Neural cell (in vitro differentiated cells): ENCODE results near the gene NECTIN4. TPM values are rescaled to one million over a fixed set of nuclear protein-coding genes. Genes with fewer than 3 reads are reported as not detected.

Source experiments
- H2AFZ ChIP-seq: fragments of 200-600, 300-800 bp; sonication (generic), shearing (Covaris generic); 2 replicates; pipeline ENCODE4 v1.6.0; 2014; ENCODE audit warnings: low read depth, mild to moderate bottlenecking, antibody characterized with exemption, low read length, moderate library complexity
- H3F3A ChIP-seq: fragments of 200-600 bp; shearing (Covaris generic); 2 replicates; pipeline ENCODE4 v1.6.1; 2016; ENCODE audit warnings: mild to moderate bottlenecking, moderate library complexity, mixed read lengths, antibody characterized with exemption, low read length; ENCODE audit not compliant: insufficient read depth, poor library complexity, severe bottlenecking
- H3K27ac ChIP-seq: fragments of 200-600, 300-800 bp; sonication (generic), shearing (Covaris generic); 2 replicates; pipeline ENCODE4 v1.5.1; 2014; ENCODE audit warnings: mild to moderate bottlenecking, low read length, moderate library complexity
- H3K27me3 ChIP-seq: fragments of 300-800, 200-600 bp; sonication (generic), shearing (Covaris generic); 2 replicates; pipeline ENCODE4 v1.6.0; 2014; ENCODE audit warnings: mild to moderate bottlenecking, low read depth, low read length, moderate library complexity; ENCODE audit not compliant: insufficient read depth
- H3K36me3 ChIP-seq: fragments of 300-800, 200-600 bp; sonication (generic), shearing (Covaris generic); 2 replicates; pipeline ENCODE4 v1.5.1; 2014; ENCODE audit warnings: mild to moderate bottlenecking, antibody characterized with exemption, low read length, moderate library complexity; ENCODE audit not compliant: insufficient read depth
- H3K4me2 ChIP-seq: fragments of 300-800, 200-600 bp; sonication (generic), shearing (Covaris generic); 2 replicates; pipeline ENCODE4 v1.6.0; 2014; ENCODE audit warnings: mild to moderate bottlenecking, low read length
- H3K4me3 ChIP-seq: fragments of 300-800, 200-600 bp; sonication (generic), shearing (Covaris generic); 2 replicates; pipeline ENCODE4 v1.5.1; 2014; ENCODE audit warnings: mild to moderate bottlenecking, low read length, moderate library complexity
- H3K79me2 ChIP-seq: fragments of 200-600 bp; shearing (Covaris generic); replicated peaks from 2 replicates; pipeline ENCODE4 v1.6.0; 2014; ENCODE audit warnings: mild to moderate bottlenecking, low read length, moderate library complexity; ENCODE audit not compliant: insufficient read depth
- H3K9ac ChIP-seq: fragments of 300-800, 200-600 bp; sonication (generic), shearing (Covaris generic); 2 replicates; pipeline ENCODE4 v1.6.1; 2016; ENCODE audit warnings: mild to moderate bottlenecking, low read length, mixed read lengths
- H3K9me2 ChIP-seq: fragments of 200-600 bp; shearing (Covaris generic); 2 replicates; pipeline ENCODE4 v1.6.1; 2016; ENCODE audit warnings: mild to moderate bottlenecking, low read length, mixed read lengths; ENCODE audit not compliant: insufficient read depth
- H3K9me3 ChIP-seq: fragments of 200-600, 300-800 bp; sonication (generic), shearing (Covaris generic); 2 replicates; pipeline ENCODE4 v1.6.1; 2016; ENCODE audit warnings: mild to moderate bottlenecking, mixed run types, low read length, moderate library complexity, mixed read lengths
- H4K20me1 ChIP-seq: fragments of 200-600 bp; shearing (Covaris generic); 2 replicates; pipeline ENCODE4 v1.6.1; 2016; ENCODE audit warnings: mild to moderate bottlenecking, mixed run types; ENCODE audit not compliant: insufficient read depth
- EP300 ChIP-seq: fragments of 450-650 bp; conservative IDR thresholded peaks from 2 replicates; pipeline ENCODE4 v1.6.1; 2014; ENCODE audit warnings: antibody characterized with exemption, mild to moderate bottlenecking, moderate library complexity; ENCODE audit not compliant: poor library complexity, severe bottlenecking
- EZH2 ChIP-seq: fragments of 200-600, 300-800 bp; shearing (Covaris generic), sonication (generic); IDR thresholded peaks from 2 replicates; pipeline ENCODE4 v1.6.1; 2014; ENCODE audit warnings: antibody characterized with exemption, low read length, borderline replicate concordance, mild to moderate bottlenecking; ENCODE audit not compliant: insufficient read depth, poor library complexity, severe bottlenecking
- MXI1 ChIP-seq: fragments of 450-650 bp; conservative IDR thresholded peaks from 2 replicates; pipeline ENCODE4 v1.6.1; 2014; ENCODE audit warnings: antibody characterized with exemption, mild to moderate bottlenecking; ENCODE audit not compliant: poor library complexity, severe bottlenecking
- POLR2AphosphoS5 ChIP-seq: IDR thresholded peaks from 2 replicates; pipeline ENCODE4 v1.6.1; 2012
- RAD21 ChIP-seq: fragments of 450-650 bp; conservative IDR thresholded peaks from 2 replicates; pipeline ENCODE4 v1.6.1; 2014; ENCODE audit warnings: antibody characterized with exemption, mild to moderate bottlenecking, moderate library complexity
- SMC3 ChIP-seq: fragments of 450-650 bp; conservative IDR thresholded peaks from 2 replicates; pipeline ENCODE4 v1.6.1; 2014; ENCODE audit warnings: antibody characterized with exemption, mild to moderate bottlenecking, moderate library complexity; ENCODE audit not compliant: poor library complexity
- TAF1 ChIP-seq: IDR thresholded peaks from 2 replicates; pipeline ENCODE4 v1.6.1; 2012; ENCODE audit warnings: low read depth
- polyA plus RNA-seq: library from polyadenylated mRNA; depleted of rRNA; stranded (reverse); fragments of >200 nt; gene quantifications from 2 replicates; pipeline ENCODE4 v1.2.3, GENCODE V29; 2014
- TF ChIP-seq, protein P1 (sequence below): fragments of 450-650 bp; IDR thresholded peaks from 2 replicates; pipeline ENCODE4 v1.5.1; 2014; ENCODE audit warnings: antibody characterized with exemption, mild to moderate bottlenecking, moderate library complexity; ENCODE audit not compliant: poor library complexity, severe bottlenecking
- TF ChIP-seq, protein P2 (sequence below): IDR thresholded peaks from 2 replicates; pipeline ENCODE4 v1.6.1; 2012; ENCODE audit warnings: borderline replicate concordance

NECTIN4 gene
- polyA plus RNA-seq, 1 donor from 2014 or later, result not detected

DNA sequence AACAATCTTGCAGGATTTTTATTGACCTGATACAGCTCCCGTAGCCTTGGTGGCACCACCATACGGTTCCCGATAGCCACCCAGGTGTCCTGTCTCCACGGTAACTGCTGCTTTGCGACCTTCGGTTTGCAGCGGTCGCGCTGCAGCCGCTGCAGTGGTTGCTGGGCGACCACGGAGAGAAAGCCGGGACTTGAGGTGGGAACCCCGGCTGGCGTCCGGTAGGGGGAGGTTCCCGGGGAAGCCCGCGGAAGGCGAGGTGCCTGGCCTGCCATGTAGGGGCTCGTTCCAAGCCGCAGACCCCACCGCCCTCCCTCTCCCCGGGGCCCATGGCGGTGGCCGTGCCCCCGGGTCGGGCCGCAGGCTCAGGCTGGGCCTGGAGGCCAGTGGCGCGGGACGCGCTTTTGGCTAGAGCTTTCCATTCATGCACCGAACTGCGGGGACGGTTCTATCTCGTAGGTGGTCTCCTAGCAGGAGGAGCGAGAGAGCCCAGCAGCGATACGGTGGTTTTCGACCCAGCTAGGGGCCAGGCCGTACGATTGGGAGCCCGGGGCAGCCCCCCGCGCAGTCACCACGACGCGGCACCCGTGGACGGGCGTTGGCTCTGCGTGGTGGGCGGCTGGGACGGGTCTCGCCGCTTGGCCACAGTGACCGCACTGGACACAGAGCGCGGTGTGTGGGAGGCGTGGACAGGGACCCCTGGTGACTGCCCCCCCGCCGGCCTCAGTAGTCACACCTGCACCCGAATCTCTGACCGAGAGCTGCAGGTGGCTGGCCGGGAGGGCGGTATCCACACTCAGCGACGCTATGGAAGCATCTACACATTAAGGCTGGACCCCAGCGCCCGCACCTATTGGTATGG is 9.1 kb upstream of the NECTIN4 start, which contains the start of gene KLHDC9:
KLHDC9 (plus strand) TSS at position 152 of the 859 bp plus-strand sequence; CDS start at position 327, 175 bp downstream.
- H3K4me2 ChIP-seq, result peak within 1 kb of the TSS; percentile 92
- no peaks in the 10 kb centered on the region for H3K27me3 ChIP-seq
- H3K9me2 ChIP-seq, result no peaks in the 10 kb centered on the region
- H3K36me3 ChIP-seq, result no peaks in the 10 kb centered on the region
- peak within 1 kb of the TSS; percentile 85 for H3K27ac ChIP-seq
- H3K9ac ChIP-seq, result peak within 1 kb of the TSS; percentile 78
- TF ChIP-seq TAF1 (no peak), EP300 (peak; percentile 55), EZH2 (no peak), POLR2AphosphoS5 (peak; percentile 65), MXI1 (peak; percentile 85), RAD21 (no peak), SMC3 (no peak)
- TF ChIP-seq, protein P1, sequence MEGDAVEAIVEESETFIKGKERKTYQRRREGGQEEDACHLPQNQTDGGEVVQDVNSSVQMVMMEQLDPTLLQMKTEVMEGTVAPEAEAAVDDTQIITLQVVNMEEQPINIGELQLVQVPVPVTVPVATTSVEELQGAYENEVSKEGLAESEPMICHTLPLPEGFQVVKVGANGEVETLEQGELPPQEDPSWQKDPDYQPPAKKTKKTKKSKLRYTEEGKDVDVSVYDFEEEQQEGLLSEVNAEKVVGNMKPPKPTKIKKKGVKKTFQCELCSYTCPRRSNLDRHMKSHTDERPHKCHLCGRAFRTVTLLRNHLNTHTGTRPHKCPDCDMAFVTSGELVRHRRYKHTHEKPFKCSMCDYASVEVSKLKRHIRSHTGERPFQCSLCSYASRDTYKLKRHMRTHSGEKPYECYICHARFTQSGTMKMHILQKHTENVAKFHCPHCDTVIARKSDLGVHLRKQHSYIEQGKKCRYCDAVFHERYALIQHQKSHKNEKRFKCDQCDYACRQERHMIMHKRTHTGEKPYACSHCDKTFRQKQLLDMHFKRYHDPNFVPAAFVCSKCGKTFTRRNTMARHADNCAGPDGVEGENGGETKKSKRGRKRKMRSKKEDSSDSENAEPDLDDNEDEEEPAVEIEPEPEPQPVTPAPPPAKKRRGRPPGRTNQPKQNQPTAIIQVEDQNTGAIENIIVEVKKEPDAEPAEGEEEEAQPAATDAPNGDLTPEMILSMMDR, result no peak
- TF ChIP-seq, protein P2, sequence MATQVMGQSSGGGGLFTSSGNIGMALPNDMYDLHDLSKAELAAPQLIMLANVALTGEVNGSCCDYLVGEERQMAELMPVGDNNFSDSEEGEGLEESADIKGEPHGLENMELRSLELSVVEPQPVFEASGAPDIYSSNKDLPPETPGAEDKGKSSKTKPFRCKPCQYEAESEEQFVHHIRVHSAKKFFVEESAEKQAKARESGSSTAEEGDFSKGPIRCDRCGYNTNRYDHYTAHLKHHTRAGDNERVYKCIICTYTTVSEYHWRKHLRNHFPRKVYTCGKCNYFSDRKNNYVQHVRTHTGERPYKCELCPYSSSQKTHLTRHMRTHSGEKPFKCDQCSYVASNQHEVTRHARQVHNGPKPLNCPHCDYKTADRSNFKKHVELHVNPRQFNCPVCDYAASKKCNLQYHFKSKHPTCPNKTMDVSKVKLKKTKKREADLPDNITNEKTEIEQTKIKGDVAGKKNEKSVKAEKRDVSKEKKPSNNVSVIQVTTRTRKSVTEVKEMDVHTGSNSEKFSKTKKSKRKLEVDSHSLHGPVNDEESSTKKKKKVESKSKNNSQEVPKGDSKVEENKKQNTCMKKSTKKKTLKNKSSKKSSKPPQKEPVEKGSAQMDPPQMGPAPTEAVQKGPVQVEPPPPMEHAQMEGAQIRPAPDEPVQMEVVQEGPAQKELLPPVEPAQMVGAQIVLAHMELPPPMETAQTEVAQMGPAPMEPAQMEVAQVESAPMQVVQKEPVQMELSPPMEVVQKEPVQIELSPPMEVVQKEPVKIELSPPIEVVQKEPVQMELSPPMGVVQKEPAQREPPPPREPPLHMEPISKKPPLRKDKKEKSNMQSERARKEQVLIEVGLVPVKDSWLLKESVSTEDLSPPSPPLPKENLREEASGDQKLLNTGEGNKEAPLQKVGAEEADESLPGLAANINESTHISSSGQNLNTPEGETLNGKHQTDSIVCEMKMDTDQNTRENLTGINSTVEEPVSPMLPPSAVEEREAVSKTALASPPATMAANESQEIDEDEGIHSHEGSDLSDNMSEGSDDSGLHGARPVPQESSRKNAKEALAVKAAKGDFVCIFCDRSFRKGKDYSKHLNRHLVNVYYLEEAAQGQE, result peak; percentile 1
- peak within 1 kb of the TSS; percentile 78 for H3K4me3 ChIP-seq
- H4K20me1 ChIP-seq, result no peaks in the 10 kb centered on the region
- H3K9me3 ChIP-seq, result no peaks in the 10 kb centered on the region
- H2AFZ ChIP-seq, result peak within 1 kb of the TSS; percentile 87
- no peaks in the 10 kb centered on the region for H3F3A ChIP-seq
- no peaks in the 10 kb centered on the region for H3K79me2 ChIP-seq

DNA sequence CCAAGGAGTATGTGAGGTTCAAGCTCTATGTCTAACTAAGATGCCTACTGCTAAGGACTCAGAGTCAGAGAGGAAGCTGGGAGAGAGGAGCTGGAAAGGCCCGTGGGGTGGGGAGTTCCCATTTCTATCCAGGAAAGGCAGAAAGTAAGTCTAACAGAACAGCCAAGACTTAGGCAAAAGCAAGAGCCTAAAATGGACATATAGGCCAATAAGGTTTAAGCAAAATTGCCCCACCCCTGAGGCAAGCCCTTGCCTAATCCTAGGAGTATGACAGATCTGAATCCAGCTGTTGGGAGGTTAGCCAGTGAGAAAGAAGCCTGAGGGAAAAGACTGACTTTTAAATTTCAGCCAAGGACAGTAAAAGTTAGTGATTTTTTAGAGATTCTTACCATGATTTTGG is 7.2 kb upstream of the NECTIN4 start:
- no peaks in the 10 kb centered on the region for H3F3A ChIP-seq
- H3K9ac ChIP-seq, result no peak overlapping the region
- TF ChIP-seq, protein P2, result no peak
- TF ChIP-seq MXI1, result no peak
- TF ChIP-seq EZH2, result no peak
- TF ChIP-seq POLR2AphosphoS5, result no peak
- no peak for TF ChIP-seq SMC3
- TF ChIP-seq, protein P1, result no peak
- no peak for TF ChIP-seq RAD21
- no peaks in the 10 kb centered on the region for H3K9me3 ChIP-seq
- H4K20me1 ChIP-seq, result no peaks in the 10 kb centered on the region
- H2AFZ ChIP-seq, result no peak overlapping the region
- no peaks in the 10 kb centered on the region for H3K36me3 ChIP-seq
- H3K27me3 ChIP-seq, result no peaks in the 10 kb centered on the region
- no peak overlapping the region for H3K4me3 ChIP-seq
- H3K27ac ChIP-seq, result no peak overlapping the region
- H3K79me2 ChIP-seq, result no peaks in the 10 kb centered on the region
- no peaks in the 10 kb centered on the region for H3K9me2 ChIP-seq
- H3K4me2 ChIP-seq, result no peak overlapping the region
